HG02610 (cell line): ENCODE measurements around the gene SPATC1L.

Experiments
- ATAC-seq: cut with Tn5 transposase; IDR thresholded peaks from one replicate; pipeline ENCODE4 v1.9.1; 2021; ENCODE audit warnings: mild to moderate bottlenecking, moderate library complexity; ENCODE audit not compliant: unreplicated experiment

SPATC1L gene

GRCh38 chr21:46122758-46123683, 61.2 kb downstream of the SPATC1L start:
- ATAC-seq = no peak

- ATAC-seq = no peak
These were observed 62.0 kb downstream of the SPATC1L start for GRCh38 chr21:46122237-46122671.

- no peak for ATAC-seq
These were observed 62.7 kb downstream of the SPATC1L start for GRCh38 chr21:46121286-46122221.

- no peak for ATAC-seq
These were observed 63.7 kb downstream of the SPATC1L start for GRCh38 chr21:46120301-46121285.

- no peak for ATAC-seq
These were observed 64.5 kb downstream of the SPATC1L start for GRCh38 chr21:46119637-46120271.

- ATAC-seq = no peak
These were observed 65.1 kb downstream of the SPATC1L start for GRCh38 chr21:46119144-46119636.

GRCh38 chr21:46118316-46119143, 65.7 kb downstream of the SPATC1L start:
- ATAC-seq = no peak

GRCh38 chr21:46117586-46118315, 66.5 kb downstream of the SPATC1L start:
- ATAC-seq = no peak

- ATAC-seq = no peak
These were observed 67.3 kb downstream of the SPATC1L start for GRCh38 chr21:46116776-46117585.

- no peak for ATAC-seq
These were observed 68.0 kb downstream of the SPATC1L start for GRCh38 chr21:46116189-46116775.

GRCh38 chr21:46115441-46116188, 68.6 kb downstream of the SPATC1L start:
- no peak for ATAC-seq

GRCh38 chr21:46114963-46115362, 69.3 kb downstream of the SPATC1L start:
- ATAC-seq = no peak

GRCh38 chr21:46113497-46114176, 70.6 kb downstream of the SPATC1L start:
- no peak for ATAC-seq

GRCh38 chr21:46112725-46113215, 71.5 kb downstream of the SPATC1L start:
- ATAC-seq = no peak
